Measurements from ENCODE around the gene NET1.
"Not testable (repeated sequence)": the region's sequence is repeated elsewhere in the genome, so short reads cannot be mapped to it uniquely, and the experiment has no call there.

The NET1 gene

DNA sequence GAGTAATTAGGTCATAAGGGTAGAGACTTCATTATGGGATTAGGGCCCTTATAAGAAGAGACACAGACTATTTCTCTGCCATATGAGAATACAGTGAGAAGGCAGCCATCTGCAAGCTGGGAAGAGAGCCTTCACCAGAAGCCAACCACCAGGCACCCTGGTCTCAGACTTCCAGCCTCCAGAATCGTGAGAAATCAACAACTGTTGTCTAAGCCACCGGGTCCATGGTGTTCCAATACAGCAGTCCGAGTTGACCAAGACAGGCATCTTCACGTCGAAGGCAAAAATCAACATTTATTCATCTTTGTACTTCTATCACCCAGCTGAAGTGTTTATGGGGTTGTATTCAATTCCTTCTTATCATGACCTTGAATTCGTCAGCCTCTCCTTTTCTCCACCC, 13.0 kb upstream of the NET1 start:
- no peak for DNase-seq

DNA sequence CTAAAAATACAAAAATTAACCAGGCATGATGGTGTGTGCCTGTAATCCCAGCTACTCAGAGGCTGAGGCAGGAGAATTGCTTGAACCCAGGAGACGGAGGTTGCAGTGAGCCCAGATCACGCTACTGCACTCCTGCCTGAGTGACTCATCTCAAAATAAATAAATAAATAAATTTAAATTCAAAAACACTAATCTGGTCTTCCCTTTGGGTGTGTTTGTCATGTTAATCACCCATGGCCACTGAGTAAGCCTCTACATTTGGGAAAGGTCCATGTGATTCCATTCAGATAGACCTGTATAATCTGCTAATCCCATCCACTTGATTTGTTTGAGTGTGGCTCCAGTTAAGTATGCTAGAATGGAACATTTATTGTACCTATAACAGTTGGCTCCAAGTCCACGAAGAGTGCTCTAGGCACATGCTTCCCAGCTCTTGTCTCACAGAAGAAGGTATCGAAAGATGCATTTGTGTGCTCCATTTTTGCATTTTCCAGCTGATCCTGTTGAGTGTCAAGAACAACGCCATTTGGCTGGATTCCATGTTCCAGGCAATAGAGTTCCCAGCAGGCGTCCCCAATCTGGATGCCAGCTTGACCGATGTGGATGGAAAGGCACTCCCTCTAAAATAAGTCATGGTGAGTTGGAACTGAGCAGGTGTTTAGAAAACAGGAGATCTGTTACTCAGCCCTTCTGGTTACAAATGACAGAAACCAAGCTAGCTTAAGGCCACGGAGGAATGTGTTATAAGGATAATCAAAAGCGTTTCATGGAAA, 11.7 kb upstream of the NET1 start:
- DNase-seq: no peak

GRCh38 chr10:5402798-5403197, 9.6 kb upstream of the NET1 start:
- DNase-seq: no peak

DNA sequence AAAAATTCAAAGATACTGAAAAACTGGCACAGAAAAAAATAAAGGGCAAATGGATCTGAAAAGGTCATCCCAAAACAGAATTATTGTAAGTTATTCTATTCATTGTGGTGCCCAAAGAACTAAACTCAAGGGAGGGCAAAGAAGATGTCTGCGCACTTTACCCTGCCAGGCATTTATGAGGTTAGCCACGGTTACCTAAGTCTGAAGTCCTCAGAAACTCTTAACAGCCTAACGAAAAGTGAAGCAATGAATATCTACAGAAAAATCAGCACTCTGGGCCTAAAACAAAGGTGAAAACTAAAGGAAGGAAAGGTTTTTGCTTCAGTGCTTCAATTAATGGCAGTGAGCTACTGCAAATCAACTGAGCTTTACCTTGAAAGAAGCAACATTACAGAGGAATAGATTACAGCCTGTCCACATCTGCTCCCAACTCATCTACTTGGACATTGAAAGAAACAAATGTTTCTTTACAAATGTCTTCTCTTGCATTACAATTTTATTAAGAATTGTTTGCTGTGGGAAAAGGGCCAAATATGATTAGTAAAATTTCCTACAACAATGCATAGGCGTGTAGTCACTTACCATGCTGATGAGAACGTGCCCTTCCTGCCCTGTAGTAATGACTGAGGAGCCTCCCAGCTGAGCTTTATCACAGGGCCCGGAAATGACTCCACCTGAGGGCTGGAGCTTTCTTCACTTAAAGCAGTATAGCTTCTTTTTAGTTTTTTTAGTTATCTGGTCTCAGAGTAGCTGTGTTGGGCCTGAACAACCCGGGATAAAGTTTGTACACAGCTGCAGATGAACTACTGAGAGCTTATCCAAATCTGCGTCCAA, 7.9 kb upstream of the NET1 start, which contains the start of gene TUBAL3:
Gene TUBAL3 (minus strand): TSS at position 621 of the 834 bp plus-strand sequence. CDS start 36 bp downstream, at position 585.
- no peak for DNase-seq

- DNase-seq: no peak
Measured at GRCh38 chr10:5406918-5407317, 5.4 kb upstream of the NET1 start.

- not testable (repeated sequence) for DNase-seq
Measured at GRCh38 chr10:5410787-5411186, 1.6 kb upstream of the NET1 start.

DNA sequence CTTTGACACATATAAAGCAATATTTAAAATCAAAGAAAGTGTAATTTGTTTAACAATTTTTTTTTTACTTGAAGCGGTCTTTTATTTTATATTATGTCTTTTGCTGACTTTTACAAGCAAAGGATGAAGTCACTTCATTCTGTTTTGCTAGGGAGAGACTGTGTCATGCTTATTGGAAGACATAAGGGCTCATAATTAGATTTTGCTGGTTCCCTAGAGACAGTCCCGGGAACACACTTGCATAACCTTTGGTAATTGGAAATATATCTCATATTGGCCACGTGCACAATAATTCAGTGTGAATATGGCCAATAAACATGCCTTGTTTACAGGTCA, 448 bp upstream of the NET1 start:
- DNase-seq: no peak

GRCh38 chr10:5413012-5413938, 918 bp downstream of the NET1 start:
- no peak for DNase-seq

- DNase-seq: no peak
Measured at GRCh38 chr10:5416981-5417380, 4.6 kb downstream of the NET1 start.

GRCh38 chr10:5418584-5418983, 6.2 kb downstream of the NET1 start:
- no peak for DNase-seq

- no peak for DNase-seq
Measured at GRCh38 chr10:5419466-5420094, 7.2 kb downstream of the NET1 start.

DNA sequence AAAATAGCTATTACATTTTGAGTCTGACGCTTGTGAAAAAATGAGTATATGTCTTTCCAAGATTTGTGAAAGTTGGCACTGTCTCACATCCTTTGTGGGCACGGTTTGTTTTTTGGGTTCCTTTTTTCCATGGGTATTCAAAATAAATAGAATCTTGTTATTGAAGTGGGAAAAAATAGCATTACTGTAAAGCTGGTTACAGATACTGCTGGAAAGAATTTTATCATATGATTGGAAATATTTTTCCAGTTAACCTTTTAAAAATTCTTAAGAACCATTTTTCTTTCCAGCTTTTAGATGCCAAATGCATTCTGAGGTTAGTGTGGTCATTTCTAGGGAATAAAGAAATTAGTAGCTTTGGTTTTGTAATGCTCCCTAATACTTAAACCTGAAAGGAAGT, 11.4 kb downstream of the NET1 start:
- no peak for DNase-seq

DNA sequence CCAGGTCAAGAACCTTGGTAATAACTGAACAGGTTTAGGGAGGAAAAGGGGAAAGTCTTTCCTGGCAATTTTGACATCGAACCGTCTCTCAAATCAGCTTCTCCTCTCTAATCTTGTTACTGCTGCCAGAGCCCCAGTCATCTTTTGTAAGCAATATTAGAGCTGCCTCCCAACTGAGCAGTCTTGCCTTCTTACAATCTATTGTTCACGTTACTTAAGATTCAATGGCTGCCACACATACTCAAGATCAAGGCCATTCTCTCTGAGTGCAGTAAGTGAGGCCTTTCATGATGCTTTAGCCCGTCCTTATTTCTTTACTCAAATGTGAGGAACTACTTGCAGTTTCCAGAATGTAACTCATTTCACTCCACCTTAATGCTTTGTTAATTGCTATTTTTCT, 12.4 kb downstream of the NET1 start:
- DNase-seq: no peak

DNA sequence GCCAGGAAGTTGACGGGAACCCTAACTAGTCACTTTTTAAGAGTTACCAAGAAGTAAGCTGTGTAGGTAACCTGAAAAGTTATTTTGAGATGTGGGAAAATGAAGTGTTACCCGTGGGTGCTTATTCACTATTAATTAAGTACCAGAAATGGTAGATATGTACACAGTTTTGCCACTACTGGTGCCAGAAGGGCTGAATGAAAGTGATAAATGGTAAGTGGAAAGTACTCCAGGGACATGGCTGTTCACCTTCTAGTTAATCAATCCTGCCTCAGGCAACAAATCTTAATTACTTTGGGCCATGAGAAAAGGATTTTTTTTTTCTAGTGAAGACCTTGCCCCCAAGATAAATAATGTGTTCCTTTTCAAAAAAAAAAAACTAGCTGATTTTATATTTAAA, 15.8 kb downstream of the NET1 start:
- no peak for DNase-seq

GRCh38 chr10:5433182-5433581, 20.8 kb downstream of the NET1 start:
- DNase-seq: no peak

GRCh38 chr10:5434017-5434753, 21.8 kb downstream of the NET1 start:
- no peak for DNase-seq

DNA sequence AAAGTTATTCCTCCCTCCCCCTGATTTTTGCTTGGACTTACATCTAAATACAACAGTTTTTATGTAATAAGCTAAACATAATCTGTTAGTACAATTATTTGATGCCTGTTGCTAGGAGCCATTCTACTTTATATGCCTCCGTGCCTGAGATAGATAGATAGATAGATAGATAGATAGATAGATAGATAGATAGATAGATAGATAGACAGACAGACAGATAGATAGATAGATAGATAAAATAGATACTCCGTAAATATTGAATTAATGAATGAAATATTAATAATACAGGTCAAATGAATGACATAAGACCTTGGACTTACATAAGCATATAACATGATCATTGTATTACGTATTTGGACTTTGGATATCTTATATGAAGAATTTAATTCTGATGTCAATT, 23.0 kb downstream of the NET1 start:
- DNase-seq: no peak

- DNase-seq: no peak
Measured at GRCh38 chr10:5440206-5440605, 27.8 kb downstream of the NET1 start.

- DNase-seq: no peak
Measured at GRCh38 chr10:5441106-5441505, 28.7 kb downstream of the NET1 start.

DNA sequence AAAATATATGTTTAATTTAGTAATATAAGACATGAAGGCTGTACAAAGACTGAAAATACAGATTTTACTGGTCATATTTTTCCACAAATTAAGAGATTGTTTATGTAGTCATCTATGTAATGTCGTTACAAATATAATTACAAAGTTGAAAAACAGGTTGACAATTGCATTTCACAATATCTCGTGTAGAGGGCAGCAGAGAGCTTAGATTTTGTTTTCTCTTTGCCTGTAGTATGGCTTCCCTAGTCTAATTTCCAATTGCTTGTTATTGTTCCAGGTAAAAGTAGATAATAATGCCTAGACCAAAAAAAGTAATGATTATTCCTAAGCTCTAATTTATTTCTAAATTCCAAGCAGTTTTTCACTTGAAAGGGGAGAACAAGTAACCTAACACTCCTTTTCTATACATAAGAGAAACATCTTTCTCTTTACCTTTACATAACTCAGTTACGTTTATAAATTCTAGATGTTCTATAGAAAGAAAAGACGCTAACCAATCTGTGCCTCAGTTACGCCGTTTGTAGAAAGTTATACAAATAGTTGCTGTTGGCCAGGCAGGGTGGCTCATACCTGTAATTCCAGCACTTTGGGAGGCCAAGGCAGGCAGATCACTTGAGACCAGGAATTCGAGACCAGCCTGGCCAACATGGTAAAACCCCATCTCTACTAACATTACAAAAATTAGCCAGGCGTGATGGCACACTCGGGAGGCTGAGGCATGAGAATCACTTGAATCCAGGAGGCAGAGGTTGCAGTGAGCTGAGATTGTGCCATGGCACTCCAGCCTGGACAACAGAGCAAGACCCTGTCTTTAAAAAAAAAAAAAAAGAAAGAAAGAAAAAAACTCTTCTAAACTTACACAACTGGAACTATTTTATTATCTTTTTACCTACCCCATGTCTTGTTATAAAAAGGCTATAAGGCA, 30.0 kb downstream of the NET1 start:
- DNase-seq: no peak

DNA sequence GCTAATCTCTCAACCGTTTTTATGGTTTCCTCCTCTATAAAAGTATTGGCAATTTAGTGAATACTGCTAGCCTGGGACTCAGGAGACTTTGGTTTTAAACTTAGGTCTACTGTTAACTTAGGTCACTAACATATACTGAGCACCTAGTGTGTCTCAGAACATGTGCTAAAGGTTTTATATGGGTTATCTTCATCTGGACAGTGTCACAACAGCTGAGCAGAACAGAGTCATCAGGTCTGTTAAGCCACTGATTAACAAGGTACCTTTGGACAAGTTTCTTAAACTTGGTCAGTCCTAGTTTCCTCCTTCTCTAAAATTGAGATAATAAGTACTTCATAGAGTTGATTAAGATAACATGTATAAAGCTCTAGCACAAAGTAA, 30.6 kb downstream of the NET1 start:
- no peak for DNase-seq
